Measurements from ENCODE around the gene CXXC5.

GRCh38 chr5:139660105-139660922, 12.2 kb downstream of the CXXC5 start:
- TF ChIP-seq CTCF (conservative IDR thresholded peaks at IDR 0.05; ENCODE audit: low read depth, low read length) (no peak), ELK1 (IDR thresholded peaks at IDR 0.05; ENCODE audit: borderline replicate concordance, low read depth, low read length) (no peak), RFX5 (IDR thresholded peaks at IDR 0.05; ENCODE audit: low read depth, low read length) (no peak), POLR2A (IDR thresholded peaks at IDR 0.05; ENCODE audit: low read depth, low read length) (no peak)

Measured in IMR-90 (cell line).